ENCODE results near the gene APOL4.

DNA sequence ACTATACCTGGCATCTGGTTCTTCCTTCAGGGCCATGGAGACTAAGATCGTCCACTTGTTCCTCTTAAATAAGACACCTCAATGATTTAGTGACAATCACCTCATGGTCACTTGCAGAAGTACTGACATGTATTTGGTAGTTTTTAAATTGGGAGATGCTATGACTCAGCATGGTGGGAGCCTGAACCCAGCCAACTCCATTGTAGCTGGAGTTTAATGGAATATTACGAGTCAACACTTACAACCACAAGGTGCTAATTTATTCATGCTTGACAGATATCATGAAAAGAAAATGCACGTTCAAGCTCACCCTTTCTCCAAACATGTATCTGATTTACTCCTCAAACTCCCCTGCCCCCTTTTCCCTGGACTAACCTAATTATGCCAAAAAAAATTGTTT, 24.4 kb downstream of the APOL4 start:
- TF ChIP-seq, protein P1, sequence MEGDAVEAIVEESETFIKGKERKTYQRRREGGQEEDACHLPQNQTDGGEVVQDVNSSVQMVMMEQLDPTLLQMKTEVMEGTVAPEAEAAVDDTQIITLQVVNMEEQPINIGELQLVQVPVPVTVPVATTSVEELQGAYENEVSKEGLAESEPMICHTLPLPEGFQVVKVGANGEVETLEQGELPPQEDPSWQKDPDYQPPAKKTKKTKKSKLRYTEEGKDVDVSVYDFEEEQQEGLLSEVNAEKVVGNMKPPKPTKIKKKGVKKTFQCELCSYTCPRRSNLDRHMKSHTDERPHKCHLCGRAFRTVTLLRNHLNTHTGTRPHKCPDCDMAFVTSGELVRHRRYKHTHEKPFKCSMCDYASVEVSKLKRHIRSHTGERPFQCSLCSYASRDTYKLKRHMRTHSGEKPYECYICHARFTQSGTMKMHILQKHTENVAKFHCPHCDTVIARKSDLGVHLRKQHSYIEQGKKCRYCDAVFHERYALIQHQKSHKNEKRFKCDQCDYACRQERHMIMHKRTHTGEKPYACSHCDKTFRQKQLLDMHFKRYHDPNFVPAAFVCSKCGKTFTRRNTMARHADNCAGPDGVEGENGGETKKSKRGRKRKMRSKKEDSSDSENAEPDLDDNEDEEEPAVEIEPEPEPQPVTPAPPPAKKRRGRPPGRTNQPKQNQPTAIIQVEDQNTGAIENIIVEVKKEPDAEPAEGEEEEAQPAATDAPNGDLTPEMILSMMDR (IDR thresholded peaks at IDR 0.05; ENCODE audit: low read length) = no peak
- TF ChIP-seq EZH2 (IDR thresholded peaks at IDR 0.05; ENCODE audit: borderline replicate concordance, low read length) = no peak

Measured in OCI-LY1 (cell line).